GM12878 (cell line): ENCODE measurements around the gene POLG. TPM values are rescaled to one million over a fixed set of nuclear protein-coding genes. Genes with fewer than 3 reads are reported as not detected.

Experiments used
- ATAC-seq: fragments of 200-7000 bp; cut with Tn5 transposase; 3 replicates; pipeline ENCODE4 v1.9.1; 2020; ENCODE audit warnings: mild to moderate bottlenecking, moderate library complexity
- BruUV-seq: library from RNA; stranded (reverse); fragments of 400-500 nt; replicated peaks from 2 replicates; lab custom pipeline; 2021; lab: Mats Ljungman, UMichigan
- CTCF ChIA-PET: fragments of 300-600 bp; sonication (Branson Sonifier 250); formaldehyde crosslinking; extraction: SDS; loops from one replicate; lab custom pipeline; 2021; ENCODE audit warnings: inconsistent platforms; lab: Yijun Ruan, JAX
- POLR2A ChIA-PET: fragments of 350-600 bp; formaldehyde crosslinking; extraction: SDS; loops from one replicate; lab custom pipeline; 2021; ENCODE audit warnings: inconsistent platforms; lab: Charles Lee
- RAD21 ChIA-PET: fragments of 300-600 bp; sonication (Branson Sonifier 250); formaldehyde crosslinking; loops from one replicate; lab custom pipeline; 2023; ENCODE audit warnings: antibody characterized with exemption; ENCODE audit not compliant: unreplicated experiment; lab: Charles Lee
- SMC1A ChIA-PET: fragments of 300-600 bp; sonication (Branson Sonifier 250); formaldehyde crosslinking; loops from one replicate; lab custom pipeline; 2023; ENCODE audit not compliant: unreplicated experiment, uncharacterized antibody; lab: Charles Lee
- DNase-seq: peaks from one replicate; pipeline ENCODE4 v3.0.0-alpha.2; 2011; ENCODE audit warnings: low read depth, low spot score
- FAIRE-seq: peaks from 3 replicates; lab custom pipeline; 2011; peaks lifted over from hg19 to GRCh38; lab: Jason Lieb, UNC
- H2AFZ ChIP-seq: 2 replicates; pipeline ENCODE4 v1.6.0; 2011; ENCODE audit warnings: low read depth, low read length, control low read depth; ENCODE audit not compliant: control insufficient read depth
- H3K27ac ChIP-seq: 2 replicates; pipeline ENCODE4 v1.5.1; 2011; ENCODE audit warnings: control low read depth; ENCODE audit not compliant: control insufficient read depth, insufficient read depth
- H3K27me3 ChIP-seq, 2 experiments: replicated peaks in 1 of 2; 2 replicates each; pipeline versions ENCODE4 v1.6.0 to v1.6.1; 2011; ENCODE audit warnings: low read length in 1 of 2; ENCODE audit not compliant: control insufficient read depth in 2 of 2, insufficient read depth in 2 of 2
- H3K36me3 ChIP-seq, 2 experiments: 2 replicates each; pipeline ENCODE4 v1.5.1; 2011; ENCODE audit warnings: low read length in 1 of 2; ENCODE audit not compliant: control insufficient read depth in 2 of 2, insufficient read depth in 2 of 2
- H3K4me1 ChIP-seq: 2 replicates; pipeline ENCODE4 v1.6.1; 2011; ENCODE audit warnings: mild to moderate bottlenecking, low read length, moderate library complexity, mixed read lengths; ENCODE audit not compliant: control insufficient read depth, insufficient read depth
- H3K4me2 ChIP-seq: 2 replicates; pipeline ENCODE4 v1.6.0; 2011; ENCODE audit warnings: control low read depth; ENCODE audit not compliant: control insufficient read depth, insufficient read depth
- H3K4me3 ChIP-seq: fragments of 200-600 bp; sonication (generic); 2 replicates; pipeline ENCODE4 v1.5.1; 2016
- H3K79me2 ChIP-seq: 2 replicates; pipeline ENCODE4 v1.6.0; 2011; ENCODE audit warnings: low read length; ENCODE audit not compliant: control insufficient read depth, insufficient read depth
- H3K9ac ChIP-seq: 2 replicates; pipeline ENCODE4 v1.8.0; 2011; ENCODE audit warnings: low read length, control low read depth, mixed read lengths; ENCODE audit not compliant: control insufficient read depth, insufficient read depth
- H3K9me3 ChIP-seq: replicated peaks from 3 replicates; pipeline ENCODE4 v1.5.1; 2011; ENCODE audit warnings: mild to moderate bottlenecking, low read length; ENCODE audit not compliant: control insufficient read depth, insufficient read depth
- H4K20me1 ChIP-seq: 2 replicates; pipeline ENCODE4 v1.6.0; 2011; ENCODE audit not compliant: control insufficient read depth, insufficient read depth
- BHLHE40 ChIP-seq, 2 experiments: fragments of 450-650 bp in 1 of 2; IDR thresholded peaks; 2 replicates each; pipeline ENCODE4 v1.6.1; 2011 to 2017; ENCODE audit warnings: low read depth in 2 of 2, borderline replicate concordance in 1 of 2, improper control_type of control experiment in 1 of 2, low read length in 1 of 2, mild to moderate bottlenecking in 1 of 2
- EZH2 ChIP-seq: IDR thresholded peaks from 2 replicates; pipeline ENCODE4 v1.6.1; 2012; ENCODE audit warnings: low read depth, mild to moderate bottlenecking, control low read depth, inconsistent platforms, low read length, borderline replicate concordance; ENCODE audit not compliant: control insufficient read depth
- RELA ChIP-seq: fragments of 450-650 bp; IDR thresholded peaks from 2 replicates; pipeline ENCODE4 v1.8.0; 2014; ENCODE audit warnings: borderline replicate concordance; ENCODE audit not compliant: partially characterized antibody
- WGBS: methylation state at CpG from one replicate; pipeline ENCODE4 v1.1.6; 2016; ENCODE audit warnings: low lambda C conversion rate; ENCODE audit not compliant: insufficient replicate concordance, insufficient coverage; ENCODE audit errors: missing lambda C conversion rate; 5-methylcytosine and 5-hydroxymethylcytosine counted together
- in situ Hi-C: fragments of 300-500 bp; cut with MboI; formaldehyde crosslinking; loops from 9 replicates; pipeline ENCODE4 v1.14.3; 2018; ENCODE audit warnings: mixed read lengths
- intact Hi-C: fragments of 100-400 bp; cut with micrococcal nuclease; formaldehyde crosslinking; loops from one replicate; pipeline ENCODE4 v1.14.2; 2022; ENCODE audit not compliant: unreplicated experiment
- polyA plus RNA-seq, 11 experiments: library from polyadenylated mRNA; depleted of rRNA in 4 of 11; unstranded in 6 of 11; stranded (reverse) in 5 of 11; fragments of >200 nt; fragmentation: Nextera tagmentation in 4 of 11; fragmentation: Illumina TruSeq in 1 of 11; extraction: Ambion mirVana in 4 of 11; extraction: Trizol in 1 of 11; gene quantifications; 1 replicate in 1 of 11; 2 replicates in 10 of 11; pipeline versions ENCODE4 v1.2.1 to v1.2.3, GENCODE V29; 2011 to 2016; ENCODE audit warnings: inconsistent platforms in 2 of 11, missing spikeins in 2 of 11, low read depth in 1 of 11
- total RNA-seq, 4 experiments: library from RNA; depleted of rRNA in 3 of 4; stranded (reverse); fragments of >200 nt in 3 of 4; fragmentation: Illumina TruSeq in 1 of 4; extraction: Trizol in 1 of 4; gene quantifications; 2 replicates each; pipeline versions ENCODE4 v1.2.1 to v1.2.3, GENCODE V29; 2013 to 2021
- TF ChIP-seq, protein P1 (sequence below): fragments of 450-650 bp; IDR thresholded peaks from 2 replicates; pipeline ENCODE4 v1.6.1; 2016; ENCODE audit warnings: mild to moderate bottlenecking

POLG gene
- total and polyA plus RNA-seq, 10 of the 15 experiments (the other 5 are each of a cell fraction or from before 2014, with no cell fraction given), result 14.8 to 71.1 (median 33.0) TPM

DNA sequence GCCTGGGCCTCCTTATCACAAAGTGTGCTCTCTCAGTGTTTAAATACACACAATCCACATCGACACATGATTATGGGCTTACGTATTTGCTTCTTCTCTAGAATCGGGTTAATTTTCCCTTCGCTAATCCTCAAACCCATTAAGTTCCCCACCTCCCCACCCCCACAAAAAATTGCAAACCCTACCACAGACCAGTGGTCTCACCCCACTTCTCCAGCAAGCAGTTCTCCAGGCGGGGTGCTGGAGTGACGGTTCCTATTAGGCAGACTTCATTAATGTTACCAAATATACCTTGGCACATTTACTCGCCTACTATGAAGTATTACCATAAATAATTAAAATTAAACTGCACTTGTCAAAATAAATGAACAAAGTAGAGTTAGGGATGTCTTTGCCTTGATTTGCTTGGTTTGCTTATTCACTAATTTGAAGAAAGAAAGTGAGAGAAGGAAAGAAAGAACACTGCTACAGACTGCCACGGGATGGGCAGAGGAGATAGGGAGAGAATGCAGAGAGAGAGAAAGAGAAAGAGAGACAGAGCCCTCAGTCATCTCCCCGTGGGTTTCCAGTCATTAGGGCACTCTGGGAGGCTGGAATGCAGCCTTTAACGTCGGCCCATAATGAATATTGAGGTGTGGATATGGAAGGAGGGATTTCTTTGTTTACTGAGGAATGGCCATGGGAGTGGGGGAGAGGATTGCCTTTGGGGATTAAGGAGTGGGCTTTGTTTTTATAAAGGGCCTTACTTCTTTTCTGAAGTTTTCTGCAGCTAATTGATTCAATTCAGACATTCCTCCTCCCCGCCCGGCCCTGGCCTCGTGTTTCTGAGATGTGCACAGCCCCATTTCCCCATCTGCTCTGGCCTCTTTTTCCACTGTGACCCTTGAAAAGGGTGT, 39.7 kb upstream of the POLG start:
- intact Hi-C loops, result no loop called here

More for the DNA sequence above, 39.7 kb upstream of the POLG start:
- Histone ChIP-seq H2AFZ (no peak overlapping the region), H3K27ac (no peak overlapping the region), H3K9ac (no peak overlapping the region), H3K4me3 (no peak overlapping the region), H4K20me1 (no peaks in the 10 kb centered on the region), H3K79me2 (no peaks in the 10 kb centered on the region), H3K9me3 (no peaks in the 10 kb centered on the region; the same call in 2 of the 3 replicates), H3K27me3 (peaks cover 33 to 43% of the 10 kb centered on the region in 2 experiments), H3K4me2 (no peak overlapping the region), H3K36me3 (no peaks in the 10 kb centered on the region), H3K4me1 (no peaks in the 10 kb centered on the region)
- TF ChIP-seq BHLHE40 (IDR thresholded peaks at IDR 0.05; ENCODE audit: borderline replicate concordance in 1 of 2, low read depth in 2 of 2, low read length in 1 of 2) (no peak), RELA (no peak), EZH2 (0 out of 2 replicates have a peak, but pooled peaks have one; percentile 7)
- TF ChIP-seq, protein P1, sequence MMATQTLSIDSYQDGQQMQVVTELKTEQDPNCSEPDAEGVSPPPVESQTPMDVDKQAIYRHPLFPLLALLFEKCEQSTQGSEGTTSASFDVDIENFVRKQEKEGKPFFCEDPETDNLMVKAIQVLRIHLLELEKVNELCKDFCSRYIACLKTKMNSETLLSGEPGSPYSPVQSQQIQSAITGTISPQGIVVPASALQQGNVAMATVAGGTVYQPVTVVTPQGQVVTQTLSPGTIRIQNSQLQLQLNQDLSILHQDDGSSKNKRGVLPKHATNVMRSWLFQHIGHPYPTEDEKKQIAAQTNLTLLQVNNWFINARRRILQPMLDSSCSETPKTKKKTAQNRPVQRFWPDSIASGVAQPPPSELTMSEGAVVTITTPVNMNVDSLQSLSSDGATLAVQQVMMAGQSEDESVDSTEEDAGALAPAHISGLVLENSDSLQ, result no peak
- ChIA-PET POLR2A (no interaction called here), RAD21 (no interaction called here), CTCF (no interaction called here), SMC1A (interaction anchor here (0.6 kb wide), 1 partner anchor 56 kb away, joined by 3 read pairs; no protein-coding TSS in a partner anchor)
- no peak for FAIRE-seq
- DNase-seq, result no peak
- WGBS, result 17% methylated on average over 14 of the region's 14 CpGs
- ATAC-seq, result no peak
- no TSS peak for BruUV-seq
- in situ Hi-C loops, result no loop called here
